ENCODE data around the gene CHMP3. TPM values are rescaled to one million over a fixed set of nuclear protein-coding genes. Genes with fewer than 3 reads are reported as not detected.

CHMP3 gene
- total RNA-seq, 1 donor from 2014 or later, result 21.9 TPM

DNA sequence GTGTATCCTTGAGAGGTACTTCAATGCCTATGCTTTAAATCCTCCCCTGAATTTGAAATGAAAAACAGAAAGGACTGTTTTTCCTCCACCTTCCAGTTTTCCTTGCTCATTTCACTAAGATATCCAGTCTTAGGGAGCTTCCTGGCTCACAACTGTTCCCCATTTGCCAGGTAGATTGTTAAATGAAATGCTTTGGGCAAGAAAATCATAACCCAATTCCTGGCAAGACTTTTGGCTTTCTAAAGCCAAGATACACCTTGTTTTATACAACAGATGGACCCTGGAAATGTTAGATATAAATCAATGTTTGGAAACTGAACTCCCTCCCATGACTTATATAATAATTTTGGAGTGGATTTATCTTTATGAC is 3.6 kb upstream of the CHMP3 start:
- Histone ChIP-seq H3K79me2 (ENCODE audit: low read depth) (peaks cover 8% of the 10 kb centered on the region), H3K9me3 (ENCODE audit: low read depth) (no peaks in the 10 kb centered on the region), H3K4me3 (no peak overlapping the region), H3K27me3 (no peaks in the 10 kb centered on the region), H3K36me3 (no peaks in the 10 kb centered on the region), H2AFZ (replicated peaks) (no peak overlapping the region), H3K4me2 (no peak overlapping the region), H3F3A (ENCODE audit: low read depth) (peaks cover 11% of the 10 kb centered on the region), H3K4me1 (peaks cover 6% of the 10 kb centered on the region), H3K27ac (no peak overlapping the region), H3K9ac (no peak overlapping the region), H4K20me1 (ENCODE audit: low read depth) (no peaks in the 10 kb centered on the region)
- Mint-ChIP-seq H3K4me1 (peaks cover 11% of the 10 kb centered on the region), H3K36me3 (no peaks in the 10 kb centered on the region), H3K27ac (no peak overlapping the region), H3K4me3 (no peak overlapping the region), H3K27me3 (ENCODE audit: insufficient read depth, low read depth) (peaks cover 2% of the 10 kb centered on the region), H3K9me3 (no peaks in the 10 kb centered on the region)
- TF ChIP-seq, protein P1, sequence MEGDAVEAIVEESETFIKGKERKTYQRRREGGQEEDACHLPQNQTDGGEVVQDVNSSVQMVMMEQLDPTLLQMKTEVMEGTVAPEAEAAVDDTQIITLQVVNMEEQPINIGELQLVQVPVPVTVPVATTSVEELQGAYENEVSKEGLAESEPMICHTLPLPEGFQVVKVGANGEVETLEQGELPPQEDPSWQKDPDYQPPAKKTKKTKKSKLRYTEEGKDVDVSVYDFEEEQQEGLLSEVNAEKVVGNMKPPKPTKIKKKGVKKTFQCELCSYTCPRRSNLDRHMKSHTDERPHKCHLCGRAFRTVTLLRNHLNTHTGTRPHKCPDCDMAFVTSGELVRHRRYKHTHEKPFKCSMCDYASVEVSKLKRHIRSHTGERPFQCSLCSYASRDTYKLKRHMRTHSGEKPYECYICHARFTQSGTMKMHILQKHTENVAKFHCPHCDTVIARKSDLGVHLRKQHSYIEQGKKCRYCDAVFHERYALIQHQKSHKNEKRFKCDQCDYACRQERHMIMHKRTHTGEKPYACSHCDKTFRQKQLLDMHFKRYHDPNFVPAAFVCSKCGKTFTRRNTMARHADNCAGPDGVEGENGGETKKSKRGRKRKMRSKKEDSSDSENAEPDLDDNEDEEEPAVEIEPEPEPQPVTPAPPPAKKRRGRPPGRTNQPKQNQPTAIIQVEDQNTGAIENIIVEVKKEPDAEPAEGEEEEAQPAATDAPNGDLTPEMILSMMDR (IDR thresholded peaks at IDR 0.05), result no peak
- TF ChIP-seq EZH2phosphoT487 (IDR thresholded peaks at IDR 0.05) (no peak), EZH2 (IDR thresholded peaks at IDR 0.05) (no peak)
- no peak for DNase-seq (ENCODE audit: low spot score)

DNA sequence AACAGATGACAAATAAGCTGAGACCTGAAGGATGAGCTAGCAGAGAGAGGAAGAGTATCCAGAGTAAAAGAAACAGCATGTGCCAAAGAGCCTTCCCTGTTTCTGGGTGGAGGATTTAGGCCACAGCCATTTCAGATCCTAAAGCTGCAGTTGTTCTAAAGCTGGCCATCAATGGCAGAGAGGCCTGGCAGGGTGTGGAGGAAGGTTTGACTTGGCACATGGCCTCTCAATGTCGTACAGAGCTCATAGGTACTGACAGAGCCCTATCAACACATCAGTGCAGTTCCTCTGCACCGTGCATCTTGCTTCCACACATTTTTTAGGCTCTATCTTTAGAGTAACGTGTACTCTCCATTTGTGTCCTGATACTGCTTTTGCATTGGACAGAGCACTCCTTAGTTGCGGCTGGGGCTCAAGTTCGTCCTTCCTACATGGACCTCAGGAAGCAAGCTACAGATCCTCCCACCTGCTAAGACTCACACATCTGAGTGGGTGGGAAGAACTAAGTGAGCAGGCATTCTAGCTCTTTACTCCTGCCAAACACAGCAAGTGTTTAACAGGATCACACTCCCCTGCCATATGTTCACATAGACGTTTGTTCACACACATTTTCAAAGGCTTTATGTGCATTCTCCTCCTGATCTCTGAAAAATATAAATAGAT is 3.0 kb upstream of the CHMP3 start:
- H3K4me3 ChIP-seq, result no peak overlapping the region
- H3K27ac ChIP-seq, result no peak overlapping the region
- H3K36me3 ChIP-seq, result no peaks in the 10 kb centered on the region
- no peak overlapping the region for H3K9ac ChIP-seq
- no peaks in the 10 kb centered on the region for H4K20me1 ChIP-seq (ENCODE audit: low read depth)
- H3K79me2 ChIP-seq (ENCODE audit: low read depth), result peaks cover 13% of the 10 kb centered on the region
- H3K9me3 ChIP-seq (ENCODE audit: low read depth), result no peaks in the 10 kb centered on the region
- H3K4me1 Mint-ChIP-seq, result peaks cover 16% of the 10 kb centered on the region
- H3K27me3 Mint-ChIP-seq (ENCODE audit: insufficient read depth, low read depth), result peaks cover 2% of the 10 kb centered on the region
- H3F3A ChIP-seq (ENCODE audit: low read depth), result peaks cover 11% of the 10 kb centered on the region
- DNase-seq (ENCODE audit: low spot score), result no peak
- H3K4me2 ChIP-seq, result no peak overlapping the region
- H2AFZ ChIP-seq (replicated peaks), result no peak overlapping the region
- H3K4me1 ChIP-seq, result peaks cover 7% of the 10 kb centered on the region
- no peaks in the 10 kb centered on the region for H3K9me3 Mint-ChIP-seq
- no peaks in the 10 kb centered on the region for H3K27me3 ChIP-seq
- H3K36me3 Mint-ChIP-seq, result no peaks in the 10 kb centered on the region
- TF ChIP-seq, protein P1 (IDR thresholded peaks at IDR 0.05), result no peak
- TF ChIP-seq EZH2 (IDR thresholded peaks at IDR 0.05) (no peak), EZH2phosphoT487 (IDR thresholded peaks at IDR 0.05) (no peak)
- no peak overlapping the region for H3K4me3 Mint-ChIP-seq
- no peak overlapping the region for H3K27ac Mint-ChIP-seq

DNA sequence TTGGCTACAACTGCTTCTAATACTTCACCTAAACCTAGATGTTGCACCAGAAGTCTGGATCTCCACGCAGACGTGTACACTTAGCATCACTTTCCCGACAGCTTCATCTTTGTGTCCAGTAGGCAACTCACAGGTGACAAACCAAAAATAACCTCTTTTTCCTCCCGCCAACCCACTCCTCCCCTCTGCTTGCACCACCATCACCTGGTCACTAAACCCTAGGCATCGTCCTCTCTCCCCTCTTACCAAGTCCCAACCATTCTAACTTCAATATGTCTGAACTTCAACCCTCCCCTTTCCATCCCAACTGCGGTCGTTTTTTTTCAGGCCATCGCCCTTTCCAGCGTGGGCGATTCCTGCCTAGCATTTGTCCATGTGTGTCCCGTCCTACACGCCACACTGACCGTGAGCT is 413 bp upstream of the CHMP3 start:
- Mint-ChIP-seq H3K4me1 (peaks cover 18% of the 10 kb centered on the region), H3K27me3 (ENCODE audit: insufficient read depth, low read depth) (peaks cover 4% of the 10 kb centered on the region), H3K4me3 (peak overlapping the region; percentile 93), H3K9me3 (no peaks in the 10 kb centered on the region), H3K36me3 (peaks cover 3% of the 10 kb centered on the region), H3K27ac (peak overlapping the region; percentile 92)
- peak overlapping the region; percentile 98 for H2AFZ ChIP-seq (replicated peaks)
- H3K9ac ChIP-seq, result no peak overlapping the region
- H3K4me1 ChIP-seq, result peaks cover 7% of the 10 kb centered on the region
- peak overlapping the region; percentile 88 for H3K4me2 ChIP-seq
- no peaks in the 10 kb centered on the region for H4K20me1 ChIP-seq (ENCODE audit: low read depth)
- no peak for DNase-seq (ENCODE audit: low spot score)
- TF ChIP-seq, protein P1 (IDR thresholded peaks at IDR 0.05), result no peak
- no peak for TF ChIP-seq EZH2 (IDR thresholded peaks at IDR 0.05)
- H3K36me3 ChIP-seq, result no peaks in the 10 kb centered on the region
- no peak overlapping the region for H3K27ac ChIP-seq
- H3K4me3 ChIP-seq, result peak overlapping the region; percentile 76
- no peaks in the 10 kb centered on the region for H3K27me3 ChIP-seq
- peaks cover 37% of the 10 kb centered on the region for H3K79me2 ChIP-seq (ENCODE audit: low read depth)
- H3K9me3 ChIP-seq (ENCODE audit: low read depth), result no peaks in the 10 kb centered on the region
- H3F3A ChIP-seq (ENCODE audit: low read depth), result peaks cover 11% of the 10 kb centered on the region

All from neural progenitor cell (in vitro differentiated cells).